ACC112 (cell line): ENCODE results near the gene CAMTA1.
"Not testable (repeated sequence)": the region's sequence is repeated elsewhere in the genome, so short reads cannot be mapped to it uniquely, and the experiment has no call there.

Source experiments
- H2AFZ ChIP-seq: fragments of 200-600 bp; sonication (generic); one replicate; pipeline ENCODE4 v1.6.0; 2017; ENCODE audit warnings: antibody characterized with exemption, low read length; ENCODE audit not compliant: unreplicated experiment
- H3K27ac ChIP-seq: fragments of 200-600 bp; sonication (generic); 2 replicates; pipeline ENCODE4 v1.5.1; 2014; ENCODE audit warnings: low read depth, mild to moderate bottlenecking, antibody characterized with exemption, low read length, moderate library complexity
- H3K27me3 ChIP-seq: fragments of 200-600 bp; sonication (generic); 2 replicates; pipeline ENCODE4 v1.6.1; 2014; ENCODE audit warnings: mild to moderate bottlenecking, antibody characterized with exemption, low read length, moderate library complexity, mixed read lengths; ENCODE audit not compliant: insufficient read depth
- H3K36me3 ChIP-seq: fragments of 200-600 bp; sonication (generic); 2 replicates; pipeline ENCODE4 v1.6.1; 2016; ENCODE audit warnings: mild to moderate bottlenecking, antibody characterized with exemption, low read length, moderate library complexity, mixed read lengths; ENCODE audit not compliant: insufficient read depth
- H3K4me1 ChIP-seq: fragments of 200-600 bp; sonication (generic); one replicate; pipeline ENCODE4 v1.6.1; 2016; ENCODE audit warnings: low read length, mixed read lengths; ENCODE audit not compliant: insufficient read depth, unreplicated experiment, control insufficient read depth
- H3K4me3 ChIP-seq: fragments of 200-600 bp; sonication (generic); 2 replicates; pipeline ENCODE4 v1.5.1; 2014; ENCODE audit warnings: mild to moderate bottlenecking, low read depth, low read length
- H3K79me2 ChIP-seq: fragments of 200-600 bp; sonication (generic); one replicate; pipeline ENCODE4 v1.6.0; 2016; ENCODE audit warnings: low read length; ENCODE audit not compliant: control insufficient read depth, unreplicated experiment, insufficient read depth

The CAMTA1 gene

GRCh38 chr1:7783826-7784491, 998.7 kb downstream of the CAMTA1 start, which contains the start of gene PER3:
Gene PER3, plus strand, starts transcription at chr1:7784291. Its CDS starts 587 bp downstream, at chr1:7784878.
- peaks cover 10% of the 10 kb centered on the region for H3K4me1 ChIP-seq
- peak within 1 kb of the TSS; percentile 17; the same call in 1 of the 2 replicates for H3K27ac ChIP-seq
- H3K27me3 ChIP-seq = no peaks in the 10 kb centered on the region
- peak within 1 kb of the TSS; percentile 57 for H2AFZ ChIP-seq
- peaks cover 21% of the 10 kb centered on the region for H3K36me3 ChIP-seq
- peak within 1 kb of the TSS; percentile 90 for H3K4me3 ChIP-seq
- H3K79me2 ChIP-seq = no peaks in the 10 kb centered on the region

- Histone ChIP-seq H3K79me2 (no peaks in the 10 kb centered on the region), H3K4me1 (peaks cover 10% of the 10 kb centered on the region), H3K27me3 (no peaks in the 10 kb centered on the region), H3K4me3 (peak overlapping the region; percentile 90), H3K27ac (peak overlapping the region; percentile 17; the same call in 1 of the 2 replicates), H3K36me3 (peaks cover 22% of the 10 kb centered on the region), H2AFZ (peak overlapping the region; percentile 57)
Observed at GRCh38 chr1:7784492-7785071, 999.3 kb downstream of the CAMTA1 start.

- H3K79me2 ChIP-seq = no peaks in the 10 kb centered on the region
- H3K27me3 ChIP-seq = no peaks in the 10 kb centered on the region
- H2AFZ ChIP-seq = no peak overlapping the region
- no peak overlapping the region for H3K27ac ChIP-seq
- H3K4me3 ChIP-seq = peak overlapping the region; percentile 90
- peaks cover 24% of the 10 kb centered on the region for H3K36me3 ChIP-seq
- peaks cover 10% of the 10 kb centered on the region for H3K4me1 ChIP-seq
Observed at GRCh38 chr1:7785108-7785507, 999.9 kb downstream of the CAMTA1 start.

GRCh38 chr1:7786795-7787194, 1001.5 kb downstream of the CAMTA1 start:
- no peaks in the 10 kb centered on the region for H3K79me2 ChIP-seq
- H3K27me3 ChIP-seq = no peaks in the 10 kb centered on the region
- H3K27ac ChIP-seq = no peak overlapping the region
- peaks cover 26% of the 10 kb centered on the region for H3K36me3 ChIP-seq
- H2AFZ ChIP-seq = no peak overlapping the region
- H3K4me1 ChIP-seq = peaks cover 10% of the 10 kb centered on the region
- no peak overlapping the region for H3K4me3 ChIP-seq

GRCh38 chr1:7789828-7790227, 1004.6 kb downstream of the CAMTA1 start:
- no peaks in the 10 kb centered on the region for H3K79me2 ChIP-seq
- peaks cover 3% of the 10 kb centered on the region for H3K4me1 ChIP-seq
- no peak overlapping the region for H3K4me3 ChIP-seq
- H3K27me3 ChIP-seq = no peaks in the 10 kb centered on the region
- H2AFZ ChIP-seq = no peak overlapping the region
- no peak overlapping the region for H3K27ac ChIP-seq
- H3K36me3 ChIP-seq = peaks cover 26% of the 10 kb centered on the region

GRCh38 chr1:7791027-7791426, 1005.8 kb downstream of the CAMTA1 start:
- H2AFZ ChIP-seq, H3K27ac ChIP-seq, H3K27me3 ChIP-seq, H3K4me1 ChIP-seq, H3K79me2 ChIP-seq, H3K4me3 ChIP-seq: not testable (repeated sequence)
- peaks cover 23% of the 10 kb centered on the region for H3K36me3 ChIP-seq

GRCh38 chr1:7795406-7795805, 1010.2 kb downstream of the CAMTA1 start:
- no peaks in the 10 kb centered on the region for H3K79me2 ChIP-seq
- H3K36me3 ChIP-seq = peaks cover 6% of the 10 kb centered on the region; the same call in 1 of the 2 replicates
- H3K27ac ChIP-seq = no peak overlapping the region
- no peak overlapping the region for H2AFZ ChIP-seq
- H3K4me1 ChIP-seq = no peaks in the 10 kb centered on the region
- H3K4me3 ChIP-seq = no peak overlapping the region
- no peaks in the 10 kb centered on the region for H3K27me3 ChIP-seq

- Histone ChIP-seq H3K4me3 (no peak overlapping the region), H3K36me3 (no peaks in the 10 kb centered on the region), H3K27ac (no peak overlapping the region), H2AFZ (no peak overlapping the region), H3K79me2 (no peaks in the 10 kb centered on the region), H3K4me1 (peaks cover 6% of the 10 kb centered on the region), H3K27me3 (no peaks in the 10 kb centered on the region)
Observed at GRCh38 chr1:7805460-7805859, 1020.2 kb downstream of the CAMTA1 start.

DNA sequence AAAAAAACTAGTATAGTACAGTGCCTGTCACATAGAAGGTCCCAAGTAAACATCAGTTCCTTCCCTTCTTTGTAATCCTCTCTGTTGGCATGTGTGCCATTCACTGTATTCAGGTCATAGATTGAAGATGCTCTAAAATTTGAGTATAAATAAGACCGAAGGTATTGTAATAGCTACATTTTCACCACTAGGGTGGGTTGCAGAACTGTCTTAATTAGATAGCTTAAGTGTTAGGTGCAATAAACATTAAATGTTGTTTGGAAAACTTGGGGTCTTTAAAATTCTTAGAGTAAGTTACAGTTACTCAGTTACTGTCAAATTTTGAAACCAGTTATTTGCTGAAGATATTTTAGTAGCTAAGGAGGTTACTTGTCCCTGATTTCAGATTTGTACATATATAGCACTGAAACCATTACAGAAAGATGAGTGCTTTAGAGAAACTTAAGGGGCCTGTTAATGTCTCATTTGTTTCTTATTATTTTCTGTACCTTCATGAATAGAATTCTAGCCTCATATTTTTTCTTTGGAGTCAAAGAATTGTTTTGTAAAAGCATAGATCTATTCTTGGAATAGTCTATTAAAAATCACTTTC, 1023.1 kb downstream of the CAMTA1 start:
- Histone ChIP-seq H2AFZ (no peak overlapping the region), H3K36me3 (peaks cover 13% of the 10 kb centered on the region), H3K27ac (no peak overlapping the region), H3K4me3 (no peak overlapping the region), H3K27me3 (no peaks in the 10 kb centered on the region), H3K4me1 (peaks cover 10% of the 10 kb centered on the region), H3K79me2 (no peaks in the 10 kb centered on the region)

DNA sequence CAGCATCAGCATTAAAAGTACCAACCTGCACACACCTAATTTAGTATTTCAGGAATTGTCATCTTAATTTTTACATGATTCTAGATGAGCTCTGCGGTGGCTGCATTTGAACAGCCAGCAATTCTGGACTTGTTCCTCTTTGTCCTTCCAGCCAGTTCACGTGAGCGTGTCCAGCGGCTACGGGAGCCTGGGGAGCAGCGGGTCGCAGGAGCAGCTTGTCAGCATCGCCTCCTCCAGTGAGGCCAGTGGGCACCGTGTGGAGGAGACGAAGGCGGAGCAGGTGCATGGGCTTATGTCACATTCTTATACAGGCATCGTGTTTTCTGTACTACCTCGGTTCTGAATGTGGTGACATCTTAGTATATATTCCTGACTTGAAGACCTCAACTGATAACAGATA, 1024.5 kb downstream of the CAMTA1 start:
- Histone ChIP-seq H3K79me2 (no peaks in the 10 kb centered on the region), H3K4me3 (no peak overlapping the region), H3K4me1 (peaks cover 10% of the 10 kb centered on the region), H3K27me3 (no peaks in the 10 kb centered on the region), H3K27ac (peak overlapping the region; percentile 35; the same call in 1 of the 2 replicates), H2AFZ (no peak overlapping the region), H3K36me3 (peaks cover 24% of the 10 kb centered on the region)

DNA sequence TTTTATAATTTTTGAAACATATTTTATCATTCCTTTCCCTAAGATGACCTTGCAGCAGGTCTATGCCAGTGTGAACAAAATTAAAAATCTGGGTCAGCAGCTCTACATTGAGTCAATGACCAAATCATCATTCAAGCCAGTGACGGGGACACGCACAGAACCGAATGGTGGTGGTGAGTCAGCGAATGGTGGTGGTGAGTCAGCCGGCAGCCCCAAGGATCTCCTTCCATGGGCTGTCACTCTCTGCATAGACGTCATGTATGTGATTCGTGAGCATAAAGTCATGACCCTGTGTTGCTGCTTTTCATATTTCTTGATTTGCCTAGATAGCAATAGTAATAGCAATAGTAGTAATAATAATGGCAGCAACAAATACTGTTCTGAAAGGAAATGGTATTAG, 1025.1 kb downstream of the CAMTA1 start:
- Histone ChIP-seq H3K27ac (peak overlapping the region; percentile 49), H3K4me3 (no peak overlapping the region), H3K79me2 (no peaks in the 10 kb centered on the region), H3K4me1 (peaks cover 10% of the 10 kb centered on the region), H3K27me3 (no peaks in the 10 kb centered on the region), H2AFZ (no peak overlapping the region), H3K36me3 (peaks cover 24% of the 10 kb centered on the region)
